Ishikawa (cell line): ENCODE results near the gene MAST4.

ENCODE experiments used
- CEBPB ChIP-seq: IDR thresholded peaks from 2 replicates; pipeline ENCODE4 v1.6.1; 2012
- CREB1 ChIP-seq: IDR thresholded peaks from 2 replicates; pipeline ENCODE4 v1.6.1; 2012; ENCODE audit warnings: low read depth
- EGR1 ChIP-seq: IDR thresholded peaks from 2 replicates; pipeline ENCODE4 v1.6.1; 2012
- EP300 ChIP-seq: IDR thresholded peaks from 2 replicates; pipeline ENCODE4 v1.6.1; 2012; ENCODE audit warnings: borderline replicate concordance
- FOXM1 ChIP-seq: IDR thresholded peaks from 2 replicates; pipeline ENCODE4 v1.6.1; 2012; ENCODE audit warnings: low read depth, borderline replicate concordance
- MAX ChIP-seq: IDR thresholded peaks from 2 replicates; pipeline ENCODE4 v1.6.1; 2012
- NFIC ChIP-seq: IDR thresholded peaks from 2 replicates; pipeline ENCODE4 v1.6.1; 2012
- RAD21 ChIP-seq: IDR thresholded peaks from 2 replicates; pipeline ENCODE4 v1.6.1; 2012; ENCODE audit warnings: low read depth
- REST ChIP-seq: IDR thresholded peaks from 2 replicates; pipeline ENCODE4 v1.6.1; 2012; ENCODE audit warnings: low read depth, mild to moderate bottlenecking
- TAF1 ChIP-seq: IDR thresholded peaks from 2 replicates; pipeline ENCODE4 v1.6.1; 2012; ENCODE audit warnings: low read depth, mild to moderate bottlenecking
- TCF12 ChIP-seq: IDR thresholded peaks from 2 replicates; pipeline ENCODE4 v1.6.1; 2012; ENCODE audit warnings: low read depth
- TEAD4 ChIP-seq: IDR thresholded peaks from 2 replicates; pipeline ENCODE4 v1.6.1; 2012
- YY1 ChIP-seq: IDR thresholded peaks from 2 replicates; pipeline ENCODE4 v1.6.1; 2012; ENCODE audit warnings: low read depth
- ZBTB7A ChIP-seq: IDR thresholded peaks from 2 replicates; pipeline ENCODE4 v1.6.1; 2012; ENCODE audit warnings: low read depth
- TF ChIP-seq, protein P1 (sequence below): IDR thresholded peaks from 2 replicates; pipeline ENCODE4 v1.6.1; 2012

MAST4 gene

GRCh38 chr5:66603164-66603563 lies 7.0 kb downstream of the MAST4 start:
- TF ChIP-seq YY1 (no peak), REST (no peak), NFIC (no peak), ZBTB7A (no peak), EGR1 (no peak), EP300 (no peak), TAF1 (no peak)

GRCh38 chr5:66603881-66604280 lies 7.7 kb downstream of the MAST4 start:
- TF ChIP-seq TCF12 (no peak), ZBTB7A (no peak), EP300 (no peak), CREB1 (no peak), MAX (no peak), TAF1 (no peak), EGR1 (no peak), YY1 (no peak), REST (no peak), RAD21 (no peak), TEAD4 (no peak), CEBPB (no peak), NFIC (no peak)
- TF ChIP-seq, protein P1, sequence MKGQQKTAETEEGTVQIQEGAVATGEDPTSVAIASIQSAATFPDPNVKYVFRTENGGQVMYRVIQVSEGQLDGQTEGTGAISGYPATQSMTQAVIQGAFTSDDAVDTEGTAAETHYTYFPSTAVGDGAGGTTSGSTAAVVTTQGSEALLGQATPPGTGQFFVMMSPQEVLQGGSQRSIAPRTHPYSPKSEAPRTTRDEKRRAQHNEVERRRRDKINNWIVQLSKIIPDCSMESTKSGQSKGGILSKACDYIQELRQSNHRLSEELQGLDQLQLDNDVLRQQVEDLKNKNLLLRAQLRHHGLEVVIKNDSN = no peak

- TF ChIP-seq MAX = no peak
- no peak for TF ChIP-seq TAF1
- no peak for TF ChIP-seq YY1
- no peak for TF ChIP-seq TCF12
- TF ChIP-seq, protein P1 = no peak
- TF ChIP-seq ZBTB7A = no peak
- no peak for TF ChIP-seq EGR1
- TF ChIP-seq RAD21 = no peak
- TF ChIP-seq TEAD4 = no peak
- no peak for TF ChIP-seq CEBPB
- TF ChIP-seq REST = no peak
- TF ChIP-seq NFIC = no peak
- no peak for TF ChIP-seq CREB1
- TF ChIP-seq EP300 = no peak
- no peak for TF ChIP-seq FOXM1
Observed at GRCh38 chr5:66606713-66607112, 10.5 kb downstream of the MAST4 start.

- TF ChIP-seq TAF1 (no peak), REST (no peak), TCF12 (no peak), EP300 (no peak), RAD21 (no peak), YY1 (no peak), FOXM1 (no peak), TEAD4 (no peak)
- TF ChIP-seq, protein P1 = no peak
Observed at GRCh38 chr5:66608501-66608900, 12.3 kb downstream of the MAST4 start.
